Measurements from ENCODE around the gene ABI1. TPM values are rescaled to one million over a fixed set of nuclear protein-coding genes. Genes with fewer than 3 reads are reported as not detected.

ABI1 gene
- total and polyA plus RNA-seq, 2 of the 13 experiments (the other 11 are each of a cell fraction or from before 2014, with no cell fraction given), result 20.9 to 22.9 TPM

DNA sequence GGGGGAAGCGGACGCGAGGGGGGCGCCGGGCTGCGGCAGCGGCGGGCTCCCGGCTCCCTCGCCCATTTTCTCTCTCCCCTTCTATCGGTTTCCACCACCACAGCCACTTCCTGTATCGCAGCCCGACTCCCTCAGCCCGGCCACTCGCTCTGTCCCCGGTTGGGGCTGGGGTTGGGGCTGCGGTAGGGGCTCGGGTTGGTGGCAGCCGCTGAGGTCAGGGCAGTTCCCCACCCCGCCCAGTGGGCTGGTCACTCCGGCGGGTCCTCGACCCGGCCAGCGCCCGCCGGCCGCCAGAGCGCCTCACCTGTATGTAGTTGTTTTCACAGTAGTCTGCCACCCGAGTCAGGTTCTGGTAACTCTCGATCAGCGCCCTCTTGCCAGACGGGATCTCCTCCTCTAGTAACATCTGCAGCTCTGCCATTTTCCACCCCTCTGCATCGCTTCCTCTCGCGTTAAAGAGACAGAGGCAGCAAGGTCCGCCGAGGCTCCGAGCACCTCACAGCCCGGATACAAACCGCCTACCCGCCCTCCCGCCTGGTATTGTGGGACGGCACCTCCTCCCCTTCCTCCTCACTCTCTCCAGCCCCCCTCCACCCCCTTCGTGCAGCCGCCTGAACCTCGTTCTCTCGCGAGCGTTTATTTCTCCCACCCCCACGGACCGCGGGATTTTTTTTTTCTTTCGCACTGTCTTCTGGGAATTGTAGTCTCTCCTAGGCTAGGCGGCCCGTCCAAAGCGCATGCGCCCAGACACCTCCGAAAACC, at the start of gene ABI1 (continued):
- TF ChIP-seq, protein P1, sequence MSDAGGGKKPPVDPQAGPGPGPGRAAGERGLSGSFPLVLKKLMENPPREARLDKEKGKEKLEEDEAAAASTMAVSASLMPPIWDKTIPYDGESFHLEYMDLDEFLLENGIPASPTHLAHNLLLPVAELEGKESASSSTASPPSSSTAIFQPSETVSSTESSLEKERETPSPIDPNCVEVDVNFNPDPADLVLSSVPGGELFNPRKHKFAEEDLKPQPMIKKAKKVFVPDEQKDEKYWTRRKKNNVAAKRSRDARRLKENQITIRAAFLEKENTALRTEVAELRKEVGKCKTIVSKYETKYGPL (CRISPR knock-in tag; IDR thresholded peaks at IDR 0.05), result no peak
- TF ChIP-seq, protein P2, sequence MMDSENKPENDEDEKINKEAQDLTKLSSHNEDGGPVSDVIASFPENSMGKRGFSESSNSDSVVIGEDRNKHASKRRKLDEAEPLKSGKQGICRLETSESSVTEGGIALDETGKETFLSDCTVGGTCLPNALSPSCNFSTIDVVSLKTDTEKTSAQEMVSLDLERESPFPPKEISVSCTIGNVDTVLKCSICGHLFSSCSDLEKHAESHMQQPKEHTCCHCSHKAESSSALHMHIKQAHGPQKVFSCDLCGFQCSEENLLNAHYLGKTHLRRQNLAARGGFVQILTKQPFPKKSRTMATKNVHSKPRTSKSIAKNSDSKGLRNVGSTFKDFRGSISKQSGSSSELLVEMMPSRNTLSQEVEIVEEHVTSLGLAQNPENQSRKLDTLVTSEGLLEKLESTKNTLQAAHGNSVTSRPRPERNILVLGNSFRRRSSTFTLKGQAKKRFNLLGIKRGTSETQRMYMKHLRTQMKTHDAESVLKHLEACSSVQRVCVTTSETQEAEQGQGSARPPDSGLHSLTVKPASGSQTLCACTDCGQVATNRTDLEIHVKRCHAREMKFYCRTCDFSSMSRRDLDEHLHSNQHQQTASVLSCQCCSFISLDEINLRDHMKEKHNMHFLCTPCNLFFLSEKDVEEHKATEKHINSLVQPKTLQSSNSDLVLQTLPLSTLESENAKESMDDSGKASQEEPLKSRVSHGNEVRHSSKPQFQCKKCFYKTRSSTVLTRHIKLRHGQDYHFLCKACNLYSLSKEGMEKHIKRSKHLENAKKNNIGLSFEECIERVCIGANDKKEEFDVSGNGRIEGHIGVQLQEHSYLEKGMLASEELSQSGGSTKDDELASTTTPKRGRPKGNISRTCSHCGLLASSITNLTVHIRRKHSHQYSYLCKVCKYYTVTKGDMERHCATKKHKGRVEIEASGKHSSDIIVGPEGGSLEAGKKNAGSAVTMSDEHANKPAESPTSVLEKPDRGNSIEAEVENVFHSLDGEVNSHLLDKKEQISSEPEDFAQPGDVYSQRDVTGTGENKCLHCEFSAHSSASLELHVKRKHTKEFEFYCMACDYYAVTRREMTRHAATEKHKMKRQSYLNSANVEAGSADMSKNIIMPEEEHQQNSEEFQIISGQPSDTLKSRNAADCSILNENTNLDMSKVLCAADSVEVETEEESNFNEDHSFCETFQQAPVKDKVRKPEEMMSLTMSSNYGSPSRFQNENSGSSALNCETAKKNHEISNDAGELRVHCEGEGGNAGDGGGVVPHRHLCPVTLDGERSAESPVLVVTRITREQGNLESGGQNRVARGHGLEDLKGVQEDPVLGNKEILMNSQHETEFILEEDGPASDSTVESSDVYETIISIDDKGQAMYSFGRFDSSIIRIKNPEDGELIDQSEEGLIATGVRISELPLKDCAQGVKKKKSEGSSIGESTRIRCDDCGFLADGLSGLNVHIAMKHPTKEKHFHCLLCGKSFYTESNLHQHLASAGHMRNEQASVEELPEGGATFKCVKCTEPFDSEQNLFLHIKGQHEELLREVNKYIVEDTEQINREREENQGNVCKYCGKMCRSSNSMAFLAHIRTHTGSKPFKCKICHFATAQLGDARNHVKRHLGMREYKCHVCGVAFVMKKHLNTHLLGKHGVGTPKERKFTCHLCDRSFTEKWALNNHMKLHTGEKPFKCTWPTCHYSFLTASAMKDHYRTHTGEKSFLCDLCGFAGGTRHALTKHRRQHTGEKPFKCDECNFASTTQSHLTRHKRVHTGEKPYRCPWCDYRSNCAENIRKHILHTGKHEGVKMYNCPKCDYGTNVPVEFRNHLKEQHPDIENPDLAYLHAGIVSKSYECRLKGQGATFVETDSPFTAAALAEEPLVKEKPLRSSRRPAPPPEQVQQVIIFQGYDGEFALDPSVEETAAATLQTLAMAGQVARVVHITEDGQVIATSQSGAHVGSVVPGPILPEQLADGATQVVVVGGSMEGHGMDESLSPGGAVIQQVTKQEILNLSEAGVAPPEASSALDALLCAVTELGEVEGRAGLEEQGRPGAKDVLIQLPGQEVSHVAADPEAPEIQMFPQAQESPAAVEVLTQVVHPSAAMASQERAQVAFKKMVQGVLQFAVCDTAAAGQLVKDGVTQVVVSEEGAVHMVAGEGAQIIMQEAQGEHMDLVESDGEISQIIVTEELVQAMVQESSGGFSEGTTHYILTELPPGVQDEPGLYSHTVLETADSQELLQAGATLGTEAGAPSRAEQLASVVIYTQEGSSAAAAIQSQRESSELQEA (CRISPR knock-in tag; IDR thresholded peaks at IDR 0.05; ENCODE audit: not compliant biosample characterization), result no peak
- TF ChIP-seq, protein P3, sequence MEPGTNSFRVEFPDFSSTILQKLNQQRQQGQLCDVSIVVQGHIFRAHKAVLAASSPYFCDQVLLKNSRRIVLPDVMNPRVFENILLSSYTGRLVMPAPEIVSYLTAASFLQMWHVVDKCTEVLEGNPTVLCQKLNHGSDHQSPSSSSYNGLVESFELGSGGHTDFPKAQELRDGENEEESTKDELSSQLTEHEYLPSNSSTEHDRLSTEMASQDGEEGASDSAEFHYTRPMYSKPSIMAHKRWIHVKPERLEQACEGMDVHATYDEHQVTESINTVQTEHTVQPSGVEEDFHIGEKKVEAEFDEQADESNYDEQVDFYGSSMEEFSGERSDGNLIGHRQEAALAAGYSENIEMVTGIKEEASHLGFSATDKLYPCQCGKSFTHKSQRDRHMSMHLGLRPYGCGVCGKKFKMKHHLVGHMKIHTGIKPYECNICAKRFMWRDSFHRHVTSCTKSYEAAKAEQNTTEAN (CRISPR knock-in tag; conservative IDR thresholded peaks at IDR 0.05), result 0 out of 2 replicates have a peak, but pooled peaks have one; percentile 31
- TF ChIP-seq ZNF24 (IDR thresholded peaks at IDR 0.05) (no peak), ZNF556 (CRISPR knock-in tag; IDR thresholded peaks at IDR 0.05; ENCODE audit: borderline replicate concordance) (peak; percentile 78; the same call in 1 of the 2 replicates), CBX2 (IDR thresholded peaks at IDR 0.05; ENCODE audit: low read depth, low read length) (no peak), CBX2 (CRISPR knock-in tag; IDR thresholded peaks at IDR 0.05; ENCODE audit: low read depth) (no peak), ZNF713 (CRISPR knock-in tag; IDR thresholded peaks at IDR 0.05) (no peak), ZSCAN21 (CRISPR knock-in tag; IDR thresholded peaks at IDR 0.05; ENCODE audit: borderline replicate concordance) (peak; percentile 52; the same call in 1 of the 2 replicates), ZNF570 (CRISPR knock-in tag; IDR thresholded peaks at IDR 0.05; ENCODE audit: borderline replicate concordance) (no peak), TOE1 (CRISPR knock-in tag; IDR thresholded peaks at IDR 0.05) (no peak), HES4 (CRISPR knock-in tag; IDR thresholded peaks at IDR 0.05; ENCODE audit: borderline replicate concordance) (no peak), IKZF4 (CRISPR knock-in tag; IDR thresholded peaks at IDR 0.05; ENCODE audit: borderline replicate concordance, low read depth, not compliant biosample characterization) (no peak), NCOA2 (CRISPR knock-in tag; IDR thresholded peaks at IDR 0.05) (0 out of 2 replicates have a peak, but pooled peaks have one; percentile 18), ZMYM4 (CRISPR knock-in tag; IDR thresholded peaks at IDR 0.05) (peak; percentile 72), CBFB (CRISPR knock-in tag; IDR thresholded peaks at IDR 0.05) (no peak), ZNF331 (CRISPR knock-in tag; IDR thresholded peaks at IDR 0.05) (peak; percentile 94), NFYB (CRISPR knock-in tag; IDR thresholded peaks at IDR 0.05) (no peak; the same call in 1 of the 2 replicates)
- TF ChIP-seq, protein P4, sequence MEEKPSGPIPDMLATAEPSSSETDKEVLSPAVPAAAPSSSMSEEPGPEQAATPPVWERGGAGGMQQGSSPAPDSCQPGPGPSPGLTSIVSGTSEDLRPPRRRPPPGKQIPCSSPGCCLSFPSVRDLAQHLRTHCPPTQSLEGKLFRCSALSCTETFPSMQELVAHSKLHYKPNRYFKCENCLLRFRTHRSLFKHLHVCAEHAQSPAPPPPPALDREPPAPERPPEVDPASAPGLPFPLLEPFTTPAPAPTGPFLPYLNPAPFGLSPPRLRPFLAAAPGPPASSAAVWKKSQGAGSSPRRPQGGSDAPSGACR (CRISPR knock-in tag; IDR thresholded peaks at IDR 0.05), result peak; percentile 93
